Neural cell (in vitro differentiated cells): ENCODE data around the gene GIT2. TPM values are rescaled to one million over a fixed set of nuclear protein-coding genes. Genes with fewer than 3 reads are reported as not detected.

Experiments
- H2AFZ ChIP-seq: fragments of 200-600, 300-800 bp; sonication (generic), shearing (Covaris generic); 2 replicates; pipeline ENCODE4 v1.6.0; 2014; ENCODE audit warnings: low read depth, mild to moderate bottlenecking, antibody characterized with exemption, low read length, moderate library complexity
- H3F3A ChIP-seq: fragments of 200-600 bp; shearing (Covaris generic); 2 replicates; pipeline ENCODE4 v1.6.1; 2016; ENCODE audit warnings: mild to moderate bottlenecking, moderate library complexity, mixed read lengths, antibody characterized with exemption, low read length; ENCODE audit not compliant: insufficient read depth, poor library complexity, severe bottlenecking
- H3K27ac ChIP-seq: fragments of 200-600, 300-800 bp; sonication (generic), shearing (Covaris generic); 2 replicates; pipeline ENCODE4 v1.5.1; 2014; ENCODE audit warnings: mild to moderate bottlenecking, low read length, moderate library complexity
- H3K27me3 ChIP-seq: fragments of 300-800, 200-600 bp; sonication (generic), shearing (Covaris generic); 2 replicates; pipeline ENCODE4 v1.6.0; 2014; ENCODE audit warnings: mild to moderate bottlenecking, low read depth, low read length, moderate library complexity; ENCODE audit not compliant: insufficient read depth
- H3K36me3 ChIP-seq: fragments of 300-800, 200-600 bp; sonication (generic), shearing (Covaris generic); 2 replicates; pipeline ENCODE4 v1.5.1; 2014; ENCODE audit warnings: mild to moderate bottlenecking, antibody characterized with exemption, low read length, moderate library complexity; ENCODE audit not compliant: insufficient read depth
- H3K4me2 ChIP-seq: fragments of 300-800, 200-600 bp; sonication (generic), shearing (Covaris generic); 2 replicates; pipeline ENCODE4 v1.6.0; 2014; ENCODE audit warnings: mild to moderate bottlenecking, low read length
- H3K4me3 ChIP-seq: fragments of 300-800, 200-600 bp; sonication (generic), shearing (Covaris generic); 2 replicates; pipeline ENCODE4 v1.5.1; 2014; ENCODE audit warnings: mild to moderate bottlenecking, low read length, moderate library complexity
- H3K79me2 ChIP-seq: fragments of 200-600 bp; shearing (Covaris generic); replicated peaks from 2 replicates; pipeline ENCODE4 v1.6.0; 2014; ENCODE audit warnings: mild to moderate bottlenecking, low read length, moderate library complexity; ENCODE audit not compliant: insufficient read depth
- H3K9ac ChIP-seq: fragments of 300-800, 200-600 bp; sonication (generic), shearing (Covaris generic); 2 replicates; pipeline ENCODE4 v1.6.1; 2016; ENCODE audit warnings: mild to moderate bottlenecking, low read length, mixed read lengths
- H3K9me2 ChIP-seq: fragments of 200-600 bp; shearing (Covaris generic); 2 replicates; pipeline ENCODE4 v1.6.1; 2016; ENCODE audit warnings: mild to moderate bottlenecking, low read length, mixed read lengths; ENCODE audit not compliant: insufficient read depth
- H3K9me3 ChIP-seq: fragments of 200-600, 300-800 bp; sonication (generic), shearing (Covaris generic); 2 replicates; pipeline ENCODE4 v1.6.1; 2016; ENCODE audit warnings: mild to moderate bottlenecking, mixed run types, low read length, moderate library complexity, mixed read lengths
- H4K20me1 ChIP-seq: fragments of 200-600 bp; shearing (Covaris generic); 2 replicates; pipeline ENCODE4 v1.6.1; 2016; ENCODE audit warnings: mild to moderate bottlenecking, mixed run types; ENCODE audit not compliant: insufficient read depth
- EP300 ChIP-seq: fragments of 450-650 bp; conservative IDR thresholded peaks from 2 replicates; pipeline ENCODE4 v1.6.1; 2014; ENCODE audit warnings: antibody characterized with exemption, mild to moderate bottlenecking, moderate library complexity; ENCODE audit not compliant: poor library complexity, severe bottlenecking
- EZH2 ChIP-seq: fragments of 200-600, 300-800 bp; shearing (Covaris generic), sonication (generic); IDR thresholded peaks from 2 replicates; pipeline ENCODE4 v1.6.1; 2014; ENCODE audit warnings: antibody characterized with exemption, low read length, borderline replicate concordance, mild to moderate bottlenecking; ENCODE audit not compliant: insufficient read depth, poor library complexity, severe bottlenecking
- MXI1 ChIP-seq: fragments of 450-650 bp; conservative IDR thresholded peaks from 2 replicates; pipeline ENCODE4 v1.6.1; 2014; ENCODE audit warnings: antibody characterized with exemption, mild to moderate bottlenecking; ENCODE audit not compliant: poor library complexity, severe bottlenecking
- POLR2AphosphoS5 ChIP-seq: IDR thresholded peaks from 2 replicates; pipeline ENCODE4 v1.6.1; 2012
- RAD21 ChIP-seq: fragments of 450-650 bp; conservative IDR thresholded peaks from 2 replicates; pipeline ENCODE4 v1.6.1; 2014; ENCODE audit warnings: antibody characterized with exemption, mild to moderate bottlenecking, moderate library complexity
- SMC3 ChIP-seq: fragments of 450-650 bp; conservative IDR thresholded peaks from 2 replicates; pipeline ENCODE4 v1.6.1; 2014; ENCODE audit warnings: antibody characterized with exemption, mild to moderate bottlenecking, moderate library complexity; ENCODE audit not compliant: poor library complexity
- TAF1 ChIP-seq: IDR thresholded peaks from 2 replicates; pipeline ENCODE4 v1.6.1; 2012; ENCODE audit warnings: low read depth
- polyA plus RNA-seq: library from polyadenylated mRNA; depleted of rRNA; stranded (reverse); fragments of >200 nt; gene quantifications from 2 replicates; pipeline ENCODE4 v1.2.3, GENCODE V29; 2014
- TF ChIP-seq, protein P1 (sequence below): fragments of 450-650 bp; IDR thresholded peaks from 2 replicates; pipeline ENCODE4 v1.5.1; 2014; ENCODE audit warnings: antibody characterized with exemption, mild to moderate bottlenecking, moderate library complexity; ENCODE audit not compliant: poor library complexity, severe bottlenecking
- TF ChIP-seq, protein P2 (sequence below): IDR thresholded peaks from 2 replicates; pipeline ENCODE4 v1.6.1; 2012; ENCODE audit warnings: borderline replicate concordance

GIT2 gene
- polyA plus RNA-seq, 1 donor from 2014 or later = 14.2 TPM

DNA sequence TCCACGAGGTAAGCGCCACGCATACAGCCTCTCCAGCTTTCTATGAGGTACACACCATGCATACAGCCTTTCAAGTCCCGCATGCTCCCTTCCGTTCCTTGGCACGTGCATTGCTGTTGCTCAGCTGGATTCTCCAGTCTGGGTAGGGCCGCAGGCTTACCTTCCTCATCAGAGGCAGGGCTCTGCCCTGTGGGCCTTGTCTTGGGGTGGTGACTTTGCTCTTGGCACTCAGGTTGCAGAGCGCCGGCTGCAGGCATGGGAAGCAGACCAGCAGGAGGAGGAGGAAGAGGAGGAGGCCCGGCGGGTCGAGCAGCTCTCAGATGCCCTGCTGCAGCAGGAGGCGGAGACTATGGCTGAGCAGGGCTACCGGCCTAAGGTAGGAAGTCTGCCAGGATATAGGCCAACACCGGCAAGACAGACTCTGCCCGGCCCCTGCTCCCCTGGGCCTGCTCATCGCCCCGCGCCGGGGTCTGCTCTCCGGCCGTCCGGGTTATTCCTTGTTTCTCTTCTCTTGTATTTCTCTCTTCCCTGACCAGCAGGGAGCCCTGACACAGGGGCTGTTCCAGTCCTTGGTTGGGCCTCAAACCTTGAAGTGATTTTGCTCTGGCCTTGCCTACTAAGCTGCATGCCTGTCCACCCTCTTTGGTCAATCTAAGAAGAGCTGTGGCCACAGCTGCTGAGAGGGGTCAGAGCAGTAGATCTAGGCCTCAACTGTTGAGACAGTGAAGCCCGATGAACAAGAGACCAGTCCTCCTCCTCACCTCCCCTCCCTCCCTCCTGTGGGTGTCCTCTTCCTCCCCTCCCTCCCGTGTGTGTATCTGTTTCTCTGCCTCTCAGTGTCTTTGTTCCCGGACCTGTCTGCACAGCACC is 80.8 kb downstream of the GIT2 start:
- Histone ChIP-seq H3K4me3 (no peak overlapping the region), H3K79me2 (no peaks in the 10 kb centered on the region), H3K4me2 (no peak overlapping the region), H3K9ac (no peak overlapping the region), H3K9me2 (no peaks in the 10 kb centered on the region), H2AFZ (no peak overlapping the region), H3K27ac (no peak overlapping the region), H3K27me3 (no peaks in the 10 kb centered on the region), H3F3A (no peaks in the 10 kb centered on the region), H4K20me1 (no peaks in the 10 kb centered on the region), H3K9me3 (no peaks in the 10 kb centered on the region), H3K36me3 (peaks cover 5% of the 10 kb centered on the region)
- no peak for TF ChIP-seq RAD21
- TF ChIP-seq SMC3 = no peak
- TF ChIP-seq EP300 = no peak
- no peak for TF ChIP-seq EZH2
- TF ChIP-seq, protein P1, sequence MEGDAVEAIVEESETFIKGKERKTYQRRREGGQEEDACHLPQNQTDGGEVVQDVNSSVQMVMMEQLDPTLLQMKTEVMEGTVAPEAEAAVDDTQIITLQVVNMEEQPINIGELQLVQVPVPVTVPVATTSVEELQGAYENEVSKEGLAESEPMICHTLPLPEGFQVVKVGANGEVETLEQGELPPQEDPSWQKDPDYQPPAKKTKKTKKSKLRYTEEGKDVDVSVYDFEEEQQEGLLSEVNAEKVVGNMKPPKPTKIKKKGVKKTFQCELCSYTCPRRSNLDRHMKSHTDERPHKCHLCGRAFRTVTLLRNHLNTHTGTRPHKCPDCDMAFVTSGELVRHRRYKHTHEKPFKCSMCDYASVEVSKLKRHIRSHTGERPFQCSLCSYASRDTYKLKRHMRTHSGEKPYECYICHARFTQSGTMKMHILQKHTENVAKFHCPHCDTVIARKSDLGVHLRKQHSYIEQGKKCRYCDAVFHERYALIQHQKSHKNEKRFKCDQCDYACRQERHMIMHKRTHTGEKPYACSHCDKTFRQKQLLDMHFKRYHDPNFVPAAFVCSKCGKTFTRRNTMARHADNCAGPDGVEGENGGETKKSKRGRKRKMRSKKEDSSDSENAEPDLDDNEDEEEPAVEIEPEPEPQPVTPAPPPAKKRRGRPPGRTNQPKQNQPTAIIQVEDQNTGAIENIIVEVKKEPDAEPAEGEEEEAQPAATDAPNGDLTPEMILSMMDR = no peak

DNA sequence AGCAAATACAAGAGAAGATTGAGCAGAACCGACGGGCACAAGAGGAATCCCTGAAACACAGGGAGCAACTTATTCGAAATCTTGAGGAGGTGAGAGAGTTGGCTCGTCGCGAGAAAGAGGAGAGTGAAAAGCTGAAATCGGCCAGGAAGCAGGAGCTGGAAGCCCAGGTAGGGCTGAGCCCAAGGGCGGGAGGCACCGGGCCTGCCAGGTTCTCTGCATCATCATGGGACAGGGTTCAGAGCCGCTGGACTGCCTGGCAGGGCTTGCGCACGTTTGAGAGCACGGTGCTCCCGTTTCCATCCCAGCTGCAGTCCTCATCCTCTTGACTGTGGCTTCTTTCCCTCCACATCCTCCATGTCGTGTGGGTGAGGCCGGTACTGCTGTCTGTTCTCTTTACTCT is 81.7 kb downstream of the GIT2 start:
- no peaks in the 10 kb centered on the region for H3K79me2 ChIP-seq
- H3F3A ChIP-seq = no peaks in the 10 kb centered on the region
- peaks cover 5% of the 10 kb centered on the region for H3K36me3 ChIP-seq
- H3K4me2 ChIP-seq = no peak overlapping the region
- no peaks in the 10 kb centered on the region for H4K20me1 ChIP-seq
- no peak overlapping the region for H3K27ac ChIP-seq
- no peaks in the 10 kb centered on the region for H3K9me2 ChIP-seq
- H2AFZ ChIP-seq = no peak overlapping the region
- no peaks in the 10 kb centered on the region for H3K27me3 ChIP-seq
- TF ChIP-seq TAF1 = no peak
- no peak for TF ChIP-seq MXI1
- TF ChIP-seq, protein P2, sequence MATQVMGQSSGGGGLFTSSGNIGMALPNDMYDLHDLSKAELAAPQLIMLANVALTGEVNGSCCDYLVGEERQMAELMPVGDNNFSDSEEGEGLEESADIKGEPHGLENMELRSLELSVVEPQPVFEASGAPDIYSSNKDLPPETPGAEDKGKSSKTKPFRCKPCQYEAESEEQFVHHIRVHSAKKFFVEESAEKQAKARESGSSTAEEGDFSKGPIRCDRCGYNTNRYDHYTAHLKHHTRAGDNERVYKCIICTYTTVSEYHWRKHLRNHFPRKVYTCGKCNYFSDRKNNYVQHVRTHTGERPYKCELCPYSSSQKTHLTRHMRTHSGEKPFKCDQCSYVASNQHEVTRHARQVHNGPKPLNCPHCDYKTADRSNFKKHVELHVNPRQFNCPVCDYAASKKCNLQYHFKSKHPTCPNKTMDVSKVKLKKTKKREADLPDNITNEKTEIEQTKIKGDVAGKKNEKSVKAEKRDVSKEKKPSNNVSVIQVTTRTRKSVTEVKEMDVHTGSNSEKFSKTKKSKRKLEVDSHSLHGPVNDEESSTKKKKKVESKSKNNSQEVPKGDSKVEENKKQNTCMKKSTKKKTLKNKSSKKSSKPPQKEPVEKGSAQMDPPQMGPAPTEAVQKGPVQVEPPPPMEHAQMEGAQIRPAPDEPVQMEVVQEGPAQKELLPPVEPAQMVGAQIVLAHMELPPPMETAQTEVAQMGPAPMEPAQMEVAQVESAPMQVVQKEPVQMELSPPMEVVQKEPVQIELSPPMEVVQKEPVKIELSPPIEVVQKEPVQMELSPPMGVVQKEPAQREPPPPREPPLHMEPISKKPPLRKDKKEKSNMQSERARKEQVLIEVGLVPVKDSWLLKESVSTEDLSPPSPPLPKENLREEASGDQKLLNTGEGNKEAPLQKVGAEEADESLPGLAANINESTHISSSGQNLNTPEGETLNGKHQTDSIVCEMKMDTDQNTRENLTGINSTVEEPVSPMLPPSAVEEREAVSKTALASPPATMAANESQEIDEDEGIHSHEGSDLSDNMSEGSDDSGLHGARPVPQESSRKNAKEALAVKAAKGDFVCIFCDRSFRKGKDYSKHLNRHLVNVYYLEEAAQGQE = no peak
- no peak for TF ChIP-seq POLR2AphosphoS5
- TF ChIP-seq EP300 = no peak
- no peak for TF ChIP-seq EZH2
- no peak overlapping the region for H3K4me3 ChIP-seq
- H3K9me3 ChIP-seq = no peaks in the 10 kb centered on the region
- no peak overlapping the region for H3K9ac ChIP-seq
